AG04450 (cell line): ENCODE results near the gene MBOAT1. TPM values are rescaled to one million over a fixed set of nuclear protein-coding genes. Genes with fewer than 3 reads are reported as not detected.

Experiments used
- CTCF ChIA-PET: fragments of 300-600, 350-600 bp; formaldehyde crosslinking; extraction: SDS; loops from one replicate; lab custom pipeline; 2022; ENCODE audit warnings: antibody characterized with exemption, inconsistent platforms; lab: Charles Lee
- POLR2A ChIA-PET: fragments of 350-600 bp; formaldehyde crosslinking; extraction: SDS; loops from one replicate; lab custom pipeline; 2021; ENCODE audit warnings: antibody characterized with exemption, inconsistent platforms; lab: Yijun Ruan, JAX
- DNase-seq: peaks from one replicate; pipeline ENCODE4 v3.0.0-alpha.2; 2011; ENCODE audit warnings: low read depth, low spot score
- H3K27ac ChIP-seq: one replicate; pipeline ENCODE4 v1.5.1; 2012; ENCODE audit warnings: low read depth, low read length, control low read depth
- H3K27me3 ChIP-seq: one replicate; pipeline ENCODE4 v1.6.0; 2012; ENCODE audit warnings: low read length; ENCODE audit not compliant: control insufficient read depth, insufficient read depth
- H3K4me3 ChIP-seq: 2 replicates; pipeline ENCODE4 v1.5.1; 2011; ENCODE audit warnings: mild to moderate bottlenecking, low read depth, low read length, control low read depth
- H3K9me3 ChIP-seq: 2 replicates; pipeline ENCODE4 v1.5.1; 2012; ENCODE audit warnings: low read length; ENCODE audit not compliant: control insufficient read depth, insufficient read depth
- CTCF ChIP-seq: IDR thresholded peaks from 2 replicates; pipeline ENCODE4 v1.5.1; 2011; ENCODE audit warnings: low read depth, low read length, control low read depth, inconsistent platforms
- polyA plus RNA-seq: library from polyadenylated mRNA; depleted of rRNA; stranded (reverse); fragments of >200 nt; gene quantifications from 2 replicates; pipeline ENCODE4 v1.2.3, GENCODE V29; 2011

Gene MBOAT1
- polyA plus RNA-seq, 1 experiment: 2.1 TPM

GRCh38 chr6:20112841-20113240, 99.4 kb downstream of the MBOAT1 start:
- no peaks in the 10 kb centered on the region for H3K9me3 ChIP-seq
- H3K27ac ChIP-seq: no peak overlapping the region
- H3K27me3 ChIP-seq: no peaks in the 10 kb centered on the region
- POLR2A ChIA-PET: no interaction called here
- CTCF ChIA-PET: interaction anchor here (1.6 kb wide), 1 partner anchor 13 kb away, joined by 6 read pairs; no protein-coding TSS in a partner anchor
- TF ChIP-seq CTCF: no peak
- H3K4me3 ChIP-seq: no peak overlapping the region
- DNase-seq: no peak

- CTCF ChIA-PET: interaction anchor here (1.6 kb wide), 1 partner anchor 14 kb away, joined by 6 read pairs; no protein-coding TSS in a partner anchor
- POLR2A ChIA-PET: no interaction called here
- H3K4me3 ChIP-seq: no peak overlapping the region
Observed at GRCh38 chr6:20112241-20112640, 100.0 kb downstream of the MBOAT1 start.

GRCh38 chr6:20110478-20110877, 101.8 kb downstream of the MBOAT1 start:
- ChIA-PET CTCF (interaction anchor here (2.4 to 2.8 kb wide), 2 partner anchors 16 to 18 kb away, joined by 7 to 24 read pairs; no protein-coding TSS in a partner anchor), POLR2A (no interaction called here)
- no peak for TF ChIP-seq CTCF
- no peak for DNase-seq
- Histone ChIP-seq H3K4me3 (no peak overlapping the region), H3K9me3 (no peaks in the 10 kb centered on the region), H3K27ac (no peak overlapping the region), H3K27me3 (no peaks in the 10 kb centered on the region)

More at GRCh38 chr6:20112241-20112640, 100.0 kb downstream of the MBOAT1 start:
- TF ChIP-seq CTCF: no peak
- Histone ChIP-seq H3K9me3 (no peaks in the 10 kb centered on the region), H3K27ac (no peak overlapping the region), H3K27me3 (no peaks in the 10 kb centered on the region)
- no peak for DNase-seq

- POLR2A ChIA-PET: interaction anchor here (0.7 kb wide), 1 partner anchor 63 kb away, joined by 9 read pairs; no protein-coding TSS in a partner anchor
- CTCF ChIA-PET: interaction anchor here (2.4 to 2.8 kb wide), 2 partner anchors 17 kb away, joined by 7 to 24 read pairs; no protein-coding TSS in a partner anchor
- H3K27me3 ChIP-seq: no peaks in the 10 kb centered on the region
- no peak overlapping the region for H3K4me3 ChIP-seq
- no peaks in the 10 kb centered on the region for H3K9me3 ChIP-seq
- no peak for DNase-seq
- H3K27ac ChIP-seq: no peak overlapping the region
- no peak for TF ChIP-seq CTCF
Observed at GRCh38 chr6:20109526-20109925, 102.7 kb downstream of the MBOAT1 start.

GRCh38 chr6:20105838-20106237, 106.4 kb downstream of the MBOAT1 start:
- Histone ChIP-seq H3K4me3 (no peak overlapping the region), H3K9me3 (no peaks in the 10 kb centered on the region), H3K27ac (no peak overlapping the region), H3K27me3 (no peaks in the 10 kb centered on the region)
- no peak for TF ChIP-seq CTCF
- POLR2A ChIA-PET: no interaction called here
- DNase-seq: no peak
- CTCF ChIA-PET: interaction anchor here (1.3 kb wide), 1 partner anchor 21 kb away, joined by 6 read pairs; no protein-coding TSS in a partner anchor
